ENCODE measurements around the gene TACC3.

TACC3 gene

GRCh38 chr4:1771555-1772305 is 50.4 kb downstream of the TACC3 start:
- Histone ChIP-seq H3K36me3 (ENCODE audit: control insufficient read depth, insufficient read depth, low read length) (no peaks in the 10 kb centered on the region), H3K27me3 (ENCODE audit: control insufficient read depth, insufficient read depth, low read length) (peaks cover 4% of the 10 kb centered on the region; the same call in 1 of the 2 replicates), H3K27ac (ENCODE audit: low read depth, low read length) (no peak overlapping the region), H3K4me3 (ENCODE audit: low read depth, low read length) (no peak overlapping the region), H3K9me3 (ENCODE audit: control insufficient read depth, insufficient read depth, low read depth, low read length) (no peaks in the 10 kb centered on the region), H3K9ac (ENCODE audit: low read length) (no peak overlapping the region), H3K4me1 (ENCODE audit: control insufficient read depth, insufficient read depth, low read length) (peaks cover 45% of the 10 kb centered on the region)

- H3K36me3 ChIP-seq (ENCODE audit: control insufficient read depth, insufficient read depth, low read length) = no peaks in the 10 kb centered on the region
- no peak overlapping the region for H3K4me3 ChIP-seq (ENCODE audit: low read depth, low read length)
- H3K4me1 ChIP-seq (ENCODE audit: control insufficient read depth, insufficient read depth, low read length) = peaks cover 56% of the 10 kb centered on the region
- H3K9me3 ChIP-seq (ENCODE audit: control insufficient read depth, insufficient read depth, low read depth, low read length) = no peaks in the 10 kb centered on the region
- peaks cover 4% of the 10 kb centered on the region; the same call in 1 of the 2 replicates for H3K27me3 ChIP-seq (ENCODE audit: control insufficient read depth, insufficient read depth, low read length)
- no peak overlapping the region for H3K27ac ChIP-seq (ENCODE audit: low read depth, low read length)
- no peak overlapping the region for H3K9ac ChIP-seq (ENCODE audit: low read length)
Observed at GRCh38 chr4:1772853-1773538, 51.7 kb downstream of the TACC3 start.

- H3K27ac ChIP-seq (ENCODE audit: low read depth, low read length) = no peak overlapping the region
- no peak overlapping the region for H3K4me3 ChIP-seq (ENCODE audit: low read depth, low read length)
- peaks cover 55% of the 10 kb centered on the region for H3K4me1 ChIP-seq (ENCODE audit: control insufficient read depth, insufficient read depth, low read length)
- H3K36me3 ChIP-seq (ENCODE audit: control insufficient read depth, insufficient read depth, low read length) = no peaks in the 10 kb centered on the region
- H3K27me3 ChIP-seq (ENCODE audit: control insufficient read depth, insufficient read depth, low read length) = peaks cover 4% of the 10 kb centered on the region; the same call in 1 of the 2 replicates
- H3K9me3 ChIP-seq (ENCODE audit: control insufficient read depth, insufficient read depth, low read depth, low read length) = no peaks in the 10 kb centered on the region
- no peak overlapping the region for H3K9ac ChIP-seq (ENCODE audit: low read length)
Observed at GRCh38 chr4:1773754-1774153, 52.4 kb downstream of the TACC3 start.

- H3K4me3 ChIP-seq (ENCODE audit: low read depth, low read length) = no peak overlapping the region
- no peaks in the 10 kb centered on the region for H3K27me3 ChIP-seq (ENCODE audit: control insufficient read depth, insufficient read depth, low read length)
- H3K36me3 ChIP-seq (ENCODE audit: control insufficient read depth, insufficient read depth, low read length) = no peaks in the 10 kb centered on the region
- no peaks in the 10 kb centered on the region for H3K9me3 ChIP-seq (ENCODE audit: control insufficient read depth, insufficient read depth, low read depth, low read length)
- H3K27ac ChIP-seq (ENCODE audit: low read depth, low read length) = no peak overlapping the region
- peak overlapping the region; percentile 7 for H3K9ac ChIP-seq (ENCODE audit: low read length)
- peaks cover 54% of the 10 kb centered on the region for H3K4me1 ChIP-seq (ENCODE audit: control insufficient read depth, insufficient read depth, low read length)
Observed at GRCh38 chr4:1775731-1776500, 54.6 kb downstream of the TACC3 start.

- H3K36me3 ChIP-seq (ENCODE audit: control insufficient read depth, insufficient read depth, low read length) = no peaks in the 10 kb centered on the region
- H3K27me3 ChIP-seq (ENCODE audit: control insufficient read depth, insufficient read depth, low read length) = no peaks in the 10 kb centered on the region
- H3K9me3 ChIP-seq (ENCODE audit: control insufficient read depth, insufficient read depth, low read depth, low read length) = no peaks in the 10 kb centered on the region
- no peak overlapping the region for H3K4me3 ChIP-seq (ENCODE audit: low read depth, low read length)
- H3K9ac ChIP-seq (ENCODE audit: low read length) = peak overlapping the region; percentile 7
- peaks cover 49% of the 10 kb centered on the region for H3K4me1 ChIP-seq (ENCODE audit: control insufficient read depth, insufficient read depth, low read length)
- no peak overlapping the region for H3K27ac ChIP-seq (ENCODE audit: low read depth, low read length)
Observed at GRCh38 chr4:1776521-1777161, 55.3 kb downstream of the TACC3 start.

- no peaks in the 10 kb centered on the region for H3K9me3 ChIP-seq (ENCODE audit: control insufficient read depth, insufficient read depth, low read depth, low read length)
- H3K27me3 ChIP-seq (ENCODE audit: control insufficient read depth, insufficient read depth, low read length) = no peaks in the 10 kb centered on the region
- peak overlapping the region; percentile 52 for H3K9ac ChIP-seq (ENCODE audit: low read length)
- H3K4me3 ChIP-seq (ENCODE audit: low read depth, low read length) = peak overlapping the region; percentile 25
- peaks cover 53% of the 10 kb centered on the region for H3K4me1 ChIP-seq (ENCODE audit: control insufficient read depth, insufficient read depth, low read length)
- no peaks in the 10 kb centered on the region for H3K36me3 ChIP-seq (ENCODE audit: control insufficient read depth, insufficient read depth, low read length)
- peak overlapping the region; percentile 85 for H3K27ac ChIP-seq (ENCODE audit: low read depth, low read length)
Observed at GRCh38 chr4:1777822-1778641, 56.7 kb downstream of the TACC3 start.

GRCh38 chr4:1778642-1779392 is 57.5 kb downstream of the TACC3 start:
- Histone ChIP-seq H3K4me3 (ENCODE audit: low read depth, low read length) (no peak overlapping the region), H3K27ac (ENCODE audit: low read depth, low read length) (peak overlapping the region; percentile 58; the same call in 1 of the 2 replicates), H3K9me3 (ENCODE audit: control insufficient read depth, insufficient read depth, low read depth, low read length) (no peaks in the 10 kb centered on the region), H3K4me1 (ENCODE audit: control insufficient read depth, insufficient read depth, low read length) (peaks cover 51% of the 10 kb centered on the region), H3K27me3 (ENCODE audit: control insufficient read depth, insufficient read depth, low read length) (no peaks in the 10 kb centered on the region), H3K36me3 (ENCODE audit: control insufficient read depth, insufficient read depth, low read length) (no peaks in the 10 kb centered on the region), H3K9ac (ENCODE audit: low read length) (peak overlapping the region; percentile 45)

- Histone ChIP-seq H3K4me1 (ENCODE audit: control insufficient read depth, insufficient read depth, low read length) (peaks cover 51% of the 10 kb centered on the region), H3K27me3 (ENCODE audit: control insufficient read depth, insufficient read depth, low read length) (no peaks in the 10 kb centered on the region), H3K36me3 (ENCODE audit: control insufficient read depth, insufficient read depth, low read length) (no peaks in the 10 kb centered on the region), H3K4me3 (ENCODE audit: low read depth, low read length) (no peak overlapping the region), H3K27ac (ENCODE audit: low read depth, low read length) (no peak overlapping the region), H3K9me3 (ENCODE audit: control insufficient read depth, insufficient read depth, low read depth, low read length) (no peaks in the 10 kb centered on the region), H3K9ac (ENCODE audit: low read length) (peak overlapping the region; percentile 30)
Observed at GRCh38 chr4:1779588-1780382, 58.5 kb downstream of the TACC3 start.

- Histone ChIP-seq H3K4me3 (ENCODE audit: low read depth, low read length) (no peak overlapping the region), H3K36me3 (ENCODE audit: control insufficient read depth, insufficient read depth, low read length) (no peaks in the 10 kb centered on the region), H3K9ac (ENCODE audit: low read length) (no peak overlapping the region), H3K27ac (ENCODE audit: low read depth, low read length) (no peak overlapping the region), H3K27me3 (ENCODE audit: control insufficient read depth, insufficient read depth, low read length) (no peaks in the 10 kb centered on the region), H3K4me1 (ENCODE audit: control insufficient read depth, insufficient read depth, low read length) (peaks cover 54% of the 10 kb centered on the region), H3K9me3 (ENCODE audit: control insufficient read depth, insufficient read depth, low read depth, low read length) (no peaks in the 10 kb centered on the region)
Observed at GRCh38 chr4:1780435-1780834, 59.1 kb downstream of the TACC3 start.
